NT2/D1 (cell line): ENCODE results near the gene LIMD2.

Source experiments
- YY1 ChIP-seq: IDR thresholded peaks from 2 replicates; pipeline ENCODE4 v1.6.1; 2011; ENCODE audit not compliant: insufficient read length, insufficient read depth
- ZNF274 ChIP-seq: IDR thresholded peaks from 2 replicates; pipeline ENCODE4 v1.6.1; 2011; ENCODE audit warnings: mild to moderate bottlenecking, low read depth, low read length

DNA sequence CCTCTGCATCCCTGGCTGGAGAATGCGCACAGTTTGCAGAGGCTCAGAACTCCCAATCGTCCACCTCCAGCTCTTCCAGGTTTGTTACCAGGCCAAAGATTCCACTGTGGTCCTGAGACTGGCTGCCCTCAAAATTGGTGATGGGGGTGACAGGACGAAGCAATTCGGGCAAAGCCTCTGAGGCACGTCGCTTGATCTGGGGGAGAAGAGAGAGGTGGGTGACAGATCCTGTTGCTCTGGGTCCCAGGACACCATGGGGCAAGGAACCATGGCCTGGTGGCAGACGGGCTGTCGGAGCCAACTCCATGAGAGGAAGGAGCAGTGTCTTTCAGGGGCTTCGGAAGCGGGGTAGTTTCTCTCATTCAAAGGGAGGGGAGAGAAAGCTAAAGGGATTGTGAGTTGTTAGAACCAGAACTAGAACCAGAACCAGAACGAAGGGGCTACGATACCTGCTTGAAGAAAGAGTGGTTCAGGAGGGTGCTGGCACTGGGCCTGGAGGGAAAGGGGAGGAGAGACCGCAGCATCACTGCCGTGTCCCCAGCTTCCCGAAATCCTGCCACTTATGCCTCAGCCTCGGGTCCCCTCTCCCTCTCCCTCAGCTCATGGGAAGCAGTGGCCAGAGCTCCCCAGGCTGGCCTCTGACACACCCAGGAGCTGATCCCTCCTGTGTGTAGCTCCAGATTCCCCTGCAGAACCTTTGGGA lies 3.8 kb upstream of the LIMD2 start:
- TF ChIP-seq ZNF274 (no peak), YY1 (no peak)
